ENCODE results near the gene KIF3C. TPM values are rescaled to one million over a fixed set of nuclear protein-coding genes. Genes with fewer than 3 reads are reported as not detected.

KIF3C gene
- total and polyA plus RNA-seq, 9 of the 15 experiments (the other 6 are each of a cell fraction or from before 2014, with no cell fraction given): 0.69 to 6.7 (median 3.3) TPM

DNA sequence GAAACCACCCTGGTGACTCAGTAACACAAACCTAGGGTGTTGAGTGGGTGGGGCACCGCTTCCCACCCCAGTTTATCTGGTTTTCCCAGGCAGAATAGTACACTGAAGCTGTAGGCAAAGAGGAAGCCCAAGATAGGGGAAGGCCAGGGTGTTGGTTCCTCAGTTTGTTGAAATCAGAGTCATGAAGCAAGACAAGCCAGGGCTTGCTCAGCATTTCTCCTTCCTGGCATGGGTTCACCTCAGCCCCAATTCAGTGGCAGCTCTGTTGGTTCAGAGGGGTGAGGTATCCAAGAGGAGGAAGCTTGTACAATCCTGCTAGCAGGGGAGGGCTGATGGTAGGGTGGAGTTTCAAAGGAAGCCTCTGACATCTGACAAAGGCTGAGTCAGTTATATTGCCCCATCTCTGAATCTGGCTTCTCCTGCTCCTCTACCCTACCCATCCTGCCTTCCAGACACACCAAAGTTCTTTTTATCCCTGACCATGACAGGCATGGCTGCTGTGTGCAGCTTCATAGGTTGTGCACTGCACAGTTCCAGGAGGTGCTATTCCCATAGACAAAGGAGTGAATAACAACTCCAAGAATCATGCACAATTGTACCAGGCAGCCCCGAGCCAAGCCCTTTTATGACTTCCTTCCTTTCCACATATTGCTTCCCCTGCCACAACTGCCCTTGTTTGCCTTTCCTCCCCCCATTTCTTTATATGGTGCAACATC, 26.7 kb upstream of the KIF3C start (continued):
- no peak for TF ChIP-seq TBL1XR1 (IDR thresholded peaks at IDR 0.05; ENCODE audit: low read length in 2 of 2)
- peak; percentile 56; the same call in 1 of the 2 replicates for TF ChIP-seq TCF3 (CRISPR knock-in tag; IDR thresholded peaks at IDR 0.05)
- TF ChIP-seq BCOR (IDR thresholded peaks at IDR 0.05): no peak
- TF ChIP-seq, protein P1, sequence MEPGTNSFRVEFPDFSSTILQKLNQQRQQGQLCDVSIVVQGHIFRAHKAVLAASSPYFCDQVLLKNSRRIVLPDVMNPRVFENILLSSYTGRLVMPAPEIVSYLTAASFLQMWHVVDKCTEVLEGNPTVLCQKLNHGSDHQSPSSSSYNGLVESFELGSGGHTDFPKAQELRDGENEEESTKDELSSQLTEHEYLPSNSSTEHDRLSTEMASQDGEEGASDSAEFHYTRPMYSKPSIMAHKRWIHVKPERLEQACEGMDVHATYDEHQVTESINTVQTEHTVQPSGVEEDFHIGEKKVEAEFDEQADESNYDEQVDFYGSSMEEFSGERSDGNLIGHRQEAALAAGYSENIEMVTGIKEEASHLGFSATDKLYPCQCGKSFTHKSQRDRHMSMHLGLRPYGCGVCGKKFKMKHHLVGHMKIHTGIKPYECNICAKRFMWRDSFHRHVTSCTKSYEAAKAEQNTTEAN (CRISPR knock-in tag; IDR thresholded peaks at IDR 0.05): no peak
- peak; percentile 37; the same call in 1 of the 2 replicates for TF ChIP-seq ARID1B (IDR thresholded peaks at IDR 0.05)
- TF ChIP-seq, protein P2, sequence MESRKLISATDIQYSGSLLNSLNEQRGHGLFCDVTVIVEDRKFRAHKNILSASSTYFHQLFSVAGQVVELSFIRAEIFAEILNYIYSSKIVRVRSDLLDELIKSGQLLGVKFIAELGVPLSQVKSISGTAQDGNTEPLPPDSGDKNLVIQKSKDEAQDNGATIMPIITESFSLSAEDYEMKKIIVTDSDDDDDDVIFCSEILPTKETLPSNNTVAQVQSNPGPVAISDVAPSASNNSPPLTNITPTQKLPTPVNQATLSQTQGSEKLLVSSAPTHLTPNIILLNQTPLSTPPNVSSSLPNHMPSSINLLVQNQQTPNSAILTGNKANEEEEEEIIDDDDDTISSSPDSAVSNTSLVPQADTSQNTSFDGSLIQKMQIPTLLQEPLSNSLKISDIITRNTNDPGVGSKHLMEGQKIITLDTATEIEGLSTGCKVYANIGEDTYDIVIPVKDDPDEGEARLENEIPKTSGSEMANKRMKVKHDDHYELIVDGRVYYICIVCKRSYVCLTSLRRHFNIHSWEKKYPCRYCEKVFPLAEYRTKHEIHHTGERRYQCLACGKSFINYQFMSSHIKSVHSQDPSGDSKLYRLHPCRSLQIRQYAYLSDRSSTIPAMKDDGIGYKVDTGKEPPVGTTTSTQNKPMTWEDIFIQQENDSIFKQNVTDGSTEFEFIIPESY (CRISPR knock-in tag; IDR thresholded peaks at IDR 0.05): no peak
- peak; percentile 64; the same call in 1 of the 2 replicates for TF ChIP-seq SPI1 (IDR thresholded peaks at IDR 0.05; ENCODE audit: borderline replicate concordance, low read depth, low read length)
- TF ChIP-seq C11orf30 (IDR thresholded peaks at IDR 0.05; ENCODE audit: low read depth): peak; percentile 68
- TF ChIP-seq, protein P3, sequence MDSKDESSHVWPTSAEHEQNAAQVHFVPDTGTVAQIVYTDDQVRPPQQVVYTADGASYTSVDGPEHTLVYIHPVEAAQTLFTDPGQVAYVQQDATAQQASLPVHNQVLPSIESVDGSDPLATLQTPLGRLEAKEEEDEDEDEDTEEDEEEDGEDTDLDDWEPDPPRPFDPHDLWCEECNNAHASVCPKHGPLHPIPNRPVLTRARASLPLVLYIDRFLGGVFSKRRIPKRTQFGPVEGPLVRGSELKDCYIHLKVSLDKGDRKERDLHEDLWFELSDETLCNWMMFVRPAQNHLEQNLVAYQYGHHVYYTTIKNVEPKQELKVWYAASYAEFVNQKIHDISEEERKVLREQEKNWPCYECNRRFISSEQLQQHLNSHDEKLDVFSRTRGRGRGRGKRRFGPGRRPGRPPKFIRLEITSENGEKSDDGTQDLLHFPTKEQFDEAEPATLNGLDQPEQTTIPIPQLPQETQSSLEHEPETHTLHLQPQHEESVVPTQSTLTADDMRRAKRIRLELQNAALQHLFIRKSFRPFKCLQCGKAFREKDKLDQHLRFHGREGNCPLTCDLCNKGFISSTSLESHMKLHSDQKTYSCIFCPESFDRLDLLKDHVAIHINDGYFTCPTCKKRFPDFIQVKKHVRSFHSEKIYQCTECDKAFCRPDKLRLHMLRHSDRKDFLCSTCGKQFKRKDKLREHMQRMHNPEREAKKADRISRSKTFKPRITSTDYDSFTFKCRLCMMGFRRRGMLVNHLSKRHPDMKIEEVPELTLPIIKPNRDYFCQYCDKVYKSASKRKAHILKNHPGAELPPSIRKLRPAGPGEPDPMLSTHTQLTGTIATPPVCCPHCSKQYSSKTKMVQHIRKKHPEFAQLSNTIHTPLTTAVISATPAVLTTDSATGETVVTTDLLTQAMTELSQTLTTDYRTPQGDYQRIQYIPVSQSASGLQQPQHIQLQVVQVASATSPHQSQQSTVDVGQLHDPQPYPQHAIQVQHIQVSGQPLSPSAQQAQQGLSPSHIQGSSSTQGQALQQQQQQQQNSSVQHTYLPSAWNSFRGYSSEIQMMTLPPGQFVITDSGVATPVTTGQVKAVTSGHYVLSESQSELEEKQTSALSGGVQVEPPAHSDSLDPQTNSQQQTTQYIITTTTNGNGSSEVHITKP (IDR thresholded peaks at IDR 0.05; ENCODE audit: partially characterized antibody): no peak
- no peak for TF ChIP-seq CEBPG (CRISPR knock-in tag; IDR thresholded peaks at IDR 0.05)
- TF ChIP-seq CEBPG (tag; conservative IDR thresholded peaks at IDR 0.05 in 1 of 2, IDR thresholded peaks at IDR 0.05 in 1 of 2): peak; percentile 15 to 50; a peak in 1 of 4 replicates
- no peak for TF ChIP-seq ZNF583 (CRISPR knock-in tag; IDR thresholded peaks at IDR 0.05)
- TF ChIP-seq NFE2 (IDR thresholded peaks at IDR 0.05; ENCODE audit: low read depth): 0 out of 2 replicates have a peak, but pooled peaks have one; percentile 12
- peak; percentile 62 for TF ChIP-seq ZNF316 (IDR thresholded peaks at IDR 0.05)
- peak; percentile 66 for TF ChIP-seq CBFA2T3 (IDR thresholded peaks at IDR 0.05)
- TF ChIP-seq ZNF707 (CRISPR knock-in tag; conservative IDR thresholded peaks at IDR 0.05): no peak
- TF ChIP-seq CBFB (CRISPR knock-in tag; IDR thresholded peaks at IDR 0.05): no peak
- no peak for TF ChIP-seq ADNP (tag; IDR thresholded peaks at IDR 0.05)
- no peak for TF ChIP-seq ZZZ3 (IDR thresholded peaks at IDR 0.05)
- TF ChIP-seq, protein P4, sequence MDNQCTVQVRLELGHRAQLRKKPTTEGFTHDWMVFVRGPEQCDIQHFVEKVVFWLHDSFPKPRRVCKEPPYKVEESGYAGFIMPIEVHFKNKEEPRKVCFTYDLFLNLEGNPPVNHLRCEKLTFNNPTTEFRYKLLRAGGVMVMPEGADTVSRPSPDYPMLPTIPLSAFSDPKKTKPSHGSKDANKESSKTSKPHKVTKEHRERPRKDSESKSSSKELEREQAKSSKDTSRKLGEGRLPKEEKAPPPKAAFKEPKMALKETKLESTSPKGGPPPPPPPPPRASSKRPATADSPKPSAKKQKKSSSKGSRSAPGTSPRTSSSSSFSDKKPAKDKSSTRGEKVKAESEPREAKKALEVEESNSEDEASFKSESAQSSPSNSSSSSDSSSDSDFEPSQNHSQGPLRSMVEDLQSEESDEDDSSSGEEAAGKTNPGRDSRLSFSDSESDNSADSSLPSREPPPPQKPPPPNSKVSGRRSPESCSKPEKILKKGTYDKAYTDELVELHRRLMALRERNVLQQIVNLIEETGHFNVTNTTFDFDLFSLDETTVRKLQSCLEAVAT (IDR thresholded peaks at IDR 0.05): no peak
- TF ChIP-seq CEBPB (tag; IDR thresholded peaks at IDR 0.05): peak; percentile 52; the same call in 1 of the 2 replicates
